Endothelial cell (in vitro differentiated cells): ENCODE measurements around the gene PCDHB15. TPM values are rescaled to one million over a fixed set of nuclear protein-coding genes. Genes with fewer than 3 reads are reported as not detected.

ENCODE experiments used
- DNase-seq: peaks from one replicate; pipeline ENCODE4 v3.0.0; 2021; ENCODE audit warnings: low spot score
- H3K27ac Mint-ChIP-seq: one replicate; pipeline ENCODE4 v1.8.0; 2021; ENCODE audit warnings: mixed read lengths, inconsistent platforms; ENCODE audit not compliant: unreplicated experiment
- H3K27me3 Mint-ChIP-seq: one replicate; pipeline ENCODE4 v1.8.0; 2021; ENCODE audit warnings: mild to moderate bottlenecking, moderate library complexity, mixed read lengths, inconsistent platforms; ENCODE audit not compliant: unreplicated experiment
- H3K36me3 Mint-ChIP-seq: one replicate; pipeline ENCODE4 v1.8.0; 2021; ENCODE audit warnings: mild to moderate bottlenecking, low read depth, mixed read lengths, inconsistent platforms; ENCODE audit not compliant: unreplicated experiment
- H3K4me1 Mint-ChIP-seq: one replicate; pipeline ENCODE4 v1.8.0; 2021; ENCODE audit warnings: mild to moderate bottlenecking, mixed read lengths, inconsistent platforms; ENCODE audit not compliant: unreplicated experiment
- H3K4me3 Mint-ChIP-seq: one replicate; pipeline ENCODE4 v1.8.0; 2021; ENCODE audit warnings: mild to moderate bottlenecking, mixed read lengths, inconsistent platforms; ENCODE audit not compliant: unreplicated experiment
- H3K9me3 Mint-ChIP-seq: one replicate; pipeline ENCODE4 v1.8.0; 2021; ENCODE audit warnings: mixed read lengths, inconsistent platforms; ENCODE audit not compliant: unreplicated experiment
- total RNA-seq: library from RNA; stranded (reverse); fragmentation: NEBNext Ultra II Directional; extraction: Animal tissue kit (Norgen Biotek cat#: 25700); gene quantifications from one replicate; pipeline ENCODE4 v1.2.1, GENCODE V29; 2021; ENCODE audit not compliant: unreplicated experiment
- TF ChIP-seq, protein P1 (sequence below): fragments of 200-600 bp; sonication (generic); IDR thresholded peaks from one replicate; pipeline ENCODE4 v1.5.0; 2021; ENCODE audit warnings: antibody characterized with exemption; ENCODE audit not compliant: unreplicated experiment

Gene PCDHB15
- total RNA-seq, 1 donor from 2014 or later, result 10.5 TPM

DNA sequence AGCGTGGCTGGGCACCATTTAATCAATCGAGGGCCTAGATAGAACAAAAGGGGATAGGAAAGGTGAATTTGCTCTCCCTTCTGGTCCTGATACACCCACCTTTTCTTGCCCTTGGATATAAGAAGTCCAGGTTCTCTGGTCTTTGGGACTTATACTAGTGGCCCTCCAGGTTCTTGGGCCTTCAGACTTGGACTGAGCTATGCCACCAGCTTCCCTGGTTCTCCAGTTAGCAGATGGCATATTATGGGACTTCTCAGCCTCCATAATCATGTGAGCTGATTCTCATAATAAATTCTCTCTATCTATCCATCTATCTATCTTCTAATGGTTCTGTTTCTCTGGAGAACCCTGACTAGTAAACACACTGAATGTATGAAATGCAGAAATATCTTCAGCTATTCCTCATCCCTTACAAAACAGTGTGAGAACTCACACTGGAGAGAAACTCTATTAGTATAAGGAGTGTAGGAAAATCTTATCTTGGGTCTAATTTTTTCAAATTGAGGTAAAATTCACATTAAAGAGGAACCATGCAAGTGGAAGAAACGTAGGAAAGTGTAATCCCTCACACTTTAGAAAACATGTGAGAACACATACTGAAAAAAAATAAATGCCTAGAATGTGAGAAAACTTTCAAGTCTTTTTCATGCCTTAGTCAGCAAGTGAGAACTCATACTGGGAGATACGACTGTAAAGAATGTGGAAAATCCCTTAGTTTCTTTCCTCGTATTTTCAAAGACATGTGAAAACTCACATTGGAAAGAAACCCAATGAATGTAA, 15.5 kb downstream of the PCDHB15 start:
- peaks cover 59% of the 10 kb centered on the region for H3K36me3 Mint-ChIP-seq
- no peaks in the 10 kb centered on the region for H3K4me1 Mint-ChIP-seq
- H3K4me3 Mint-ChIP-seq, result peak overlapping the region; percentile 45
- peaks cover 56% of the 10 kb centered on the region for H3K9me3 Mint-ChIP-seq
- no peak for DNase-seq
- TF ChIP-seq, protein P1, sequence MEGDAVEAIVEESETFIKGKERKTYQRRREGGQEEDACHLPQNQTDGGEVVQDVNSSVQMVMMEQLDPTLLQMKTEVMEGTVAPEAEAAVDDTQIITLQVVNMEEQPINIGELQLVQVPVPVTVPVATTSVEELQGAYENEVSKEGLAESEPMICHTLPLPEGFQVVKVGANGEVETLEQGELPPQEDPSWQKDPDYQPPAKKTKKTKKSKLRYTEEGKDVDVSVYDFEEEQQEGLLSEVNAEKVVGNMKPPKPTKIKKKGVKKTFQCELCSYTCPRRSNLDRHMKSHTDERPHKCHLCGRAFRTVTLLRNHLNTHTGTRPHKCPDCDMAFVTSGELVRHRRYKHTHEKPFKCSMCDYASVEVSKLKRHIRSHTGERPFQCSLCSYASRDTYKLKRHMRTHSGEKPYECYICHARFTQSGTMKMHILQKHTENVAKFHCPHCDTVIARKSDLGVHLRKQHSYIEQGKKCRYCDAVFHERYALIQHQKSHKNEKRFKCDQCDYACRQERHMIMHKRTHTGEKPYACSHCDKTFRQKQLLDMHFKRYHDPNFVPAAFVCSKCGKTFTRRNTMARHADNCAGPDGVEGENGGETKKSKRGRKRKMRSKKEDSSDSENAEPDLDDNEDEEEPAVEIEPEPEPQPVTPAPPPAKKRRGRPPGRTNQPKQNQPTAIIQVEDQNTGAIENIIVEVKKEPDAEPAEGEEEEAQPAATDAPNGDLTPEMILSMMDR, result no peak
- peaks cover 2% of the 10 kb centered on the region for H3K27me3 Mint-ChIP-seq
- H3K27ac Mint-ChIP-seq, result no peak overlapping the region

DNA sequence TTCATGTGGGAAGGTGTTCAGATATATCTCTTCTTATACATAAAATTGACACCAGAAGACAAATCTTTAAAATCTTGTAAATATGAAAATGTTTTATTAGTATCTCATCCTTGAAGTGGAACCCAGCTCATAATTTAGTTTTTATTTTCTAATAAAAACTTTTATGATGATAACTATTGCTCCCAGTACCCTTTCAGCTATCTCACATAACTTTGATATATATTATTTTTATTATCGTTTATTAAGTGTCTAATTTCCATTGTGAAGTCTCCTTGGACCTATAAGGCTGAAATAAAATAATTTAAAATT, 16.0 kb downstream of the PCDHB15 start:
- no peak overlapping the region for H3K27ac Mint-ChIP-seq
- peak overlapping the region; percentile 45 for H3K4me3 Mint-ChIP-seq
- H3K36me3 Mint-ChIP-seq, result peaks cover 64% of the 10 kb centered on the region
- H3K9me3 Mint-ChIP-seq, result peaks cover 56% of the 10 kb centered on the region
- DNase-seq, result no peak
- TF ChIP-seq, protein P1, result no peak
- peaks cover 2% of the 10 kb centered on the region for H3K27me3 Mint-ChIP-seq
- H3K4me1 Mint-ChIP-seq, result no peaks in the 10 kb centered on the region

DNA sequence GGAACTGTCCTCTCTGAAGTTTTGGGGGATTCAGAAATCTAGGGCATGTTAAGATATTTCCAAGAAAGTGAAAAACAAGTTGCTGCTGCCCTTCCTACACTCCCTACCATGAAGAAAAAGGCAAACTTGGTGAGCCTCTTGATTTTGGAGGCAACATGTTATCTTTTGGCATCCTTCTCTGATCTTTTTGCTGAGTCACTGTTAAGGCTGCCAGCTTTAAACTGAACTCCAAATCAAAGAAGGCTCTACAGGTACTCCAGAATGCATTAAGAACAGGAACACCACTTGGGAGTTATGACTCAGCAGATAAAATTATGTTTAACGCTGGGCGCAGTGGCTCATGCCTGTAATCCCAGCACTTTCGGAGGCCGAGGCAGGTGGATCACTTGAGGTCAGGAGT, 24.0 kb downstream of the PCDHB15 start:
- TF ChIP-seq, protein P1, result no peak
- H3K27ac Mint-ChIP-seq, result no peak overlapping the region
- no peaks in the 10 kb centered on the region for H3K4me1 Mint-ChIP-seq
- DNase-seq, result no peak
- H3K4me3 Mint-ChIP-seq, result no peak overlapping the region
- H3K9me3 Mint-ChIP-seq, result peaks cover 40% of the 10 kb centered on the region
- H3K27me3 Mint-ChIP-seq, result peaks cover 3% of the 10 kb centered on the region
- H3K36me3 Mint-ChIP-seq, result peaks cover 49% of the 10 kb centered on the region

DNA sequence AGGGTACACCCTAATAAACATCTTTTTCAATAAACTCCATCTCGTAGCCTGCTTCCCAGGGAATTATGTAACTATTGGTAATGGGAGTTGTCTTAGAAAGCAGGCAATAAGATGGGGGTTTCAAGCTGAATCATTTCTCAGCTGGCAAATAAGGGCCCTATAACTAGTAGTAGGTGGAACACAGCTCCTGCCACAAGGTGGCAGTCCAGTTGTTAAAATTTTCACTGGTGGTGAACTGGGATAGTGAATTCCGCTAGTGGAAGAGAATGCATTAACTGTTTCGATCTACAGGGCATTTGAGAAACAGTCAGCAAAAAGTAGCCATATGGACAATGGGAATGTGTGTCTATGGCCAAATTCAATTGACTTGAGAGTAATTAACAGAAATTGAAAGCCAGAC, 27.7 kb downstream of the PCDHB15 start:
- no peak for DNase-seq
- H3K4me3 Mint-ChIP-seq, result no peak overlapping the region
- TF ChIP-seq, protein P1, result no peak

DNA sequence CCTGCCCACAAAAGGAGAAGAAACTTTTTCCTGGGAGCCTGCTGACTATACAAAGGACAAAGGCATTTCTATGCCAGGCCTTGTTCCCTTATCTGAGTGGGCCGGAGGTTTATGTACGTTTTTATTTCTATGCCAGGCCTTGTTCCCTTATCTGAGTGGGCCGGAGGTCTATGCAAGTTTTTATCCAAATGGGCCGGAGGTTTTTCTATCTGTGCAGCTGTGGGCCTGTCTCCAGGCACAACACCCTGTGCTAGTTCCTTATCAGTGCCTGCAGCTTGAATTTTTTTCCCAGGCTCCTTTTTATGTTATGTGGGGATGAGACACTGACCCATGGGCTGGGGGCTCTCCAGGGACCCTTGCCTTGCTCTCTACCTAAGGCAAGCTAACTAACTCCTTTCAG, 53.2 kb downstream of the PCDHB15 start:
- Mint-ChIP-seq H3K4me3 (no peak overlapping the region), H3K4me1 (peaks cover 7% of the 10 kb centered on the region), H3K27me3 (no peaks in the 10 kb centered on the region), H3K27ac (no peak overlapping the region), H3K36me3 (peaks cover 22% of the 10 kb centered on the region), H3K9me3 (peaks cover 10% of the 10 kb centered on the region)
- TF ChIP-seq, protein P1, result no peak
- DNase-seq, result no peak

More for the DNA sequence above, 27.7 kb downstream of the PCDHB15 start:
- Mint-ChIP-seq H3K4me1 (no peaks in the 10 kb centered on the region), H3K9me3 (peaks cover 26% of the 10 kb centered on the region), H3K27me3 (peaks cover 3% of the 10 kb centered on the region), H3K27ac (no peak overlapping the region), H3K36me3 (peaks cover 37% of the 10 kb centered on the region)
